Left lung (tissue), 10 donors: ENCODE data around the gene PLCL1. TPM values are rescaled to one million over a fixed set of nuclear protein-coding genes. Genes with fewer than 3 reads are reported as not detected.

ENCODE experiments used
- ATAC-seq: fragments of 200-7000 bp; cut with Tn5 transposase; one replicate; pipeline ENCODE4 v1.9.1; 2020; ENCODE audit warnings: moderate library complexity
- DNase-seq, 4 donors: peaks; one replicate each; pipeline ENCODE4 v3.0.0-alpha.2; 2013 to 2020
- H3K27ac ChIP-seq, 2 donors: fragments of 200-600 bp; sonication (generic) in 1 of 2; one replicate each; pipeline versions ENCODE4 v1.5.0 to v1.8.0; 2020 to 2021
- H3K27me3 ChIP-seq, 2 donors: fragments of 200-600 bp; sonication (generic) in 1 of 2; one replicate each; pipeline versions ENCODE4 v1.5.0 to v1.8.0; 2020 to 2021
- H3K36me3 ChIP-seq, 2 donors: fragments of 200-600 bp; sonication (generic) in 1 of 2; one replicate each; pipeline versions ENCODE4 v1.5.0 to v1.8.0; 2020 to 2021
- H3K4me1 ChIP-seq, 2 donors: fragments of 200-600 bp; one replicate each; pipeline ENCODE4 v1.8.0; 2021
- H3K4me3 ChIP-seq, 2 donors: fragments of 200-600 bp; sonication (generic) in 1 of 2; one replicate each; pipeline versions ENCODE4 v1.5.0 to v1.8.0; 2020 to 2021; ENCODE audit warnings: mild to moderate bottlenecking in 1 of 2
- H3K9me3 ChIP-seq, 2 donors: fragments of 200-600 bp; sonication (generic) in 1 of 2; one replicate each; pipeline versions ENCODE4 v1.5.0 to v1.8.0; 2020 to 2021
- CTCF ChIP-seq, 2 donors: fragments of 200-600 bp; sonication (generic) in 1 of 2; IDR thresholded peaks; one replicate each; pipeline versions ENCODE4 v1.5.0 to v1.8.0; 2021; ENCODE audit warnings: antibody characterized with exemption in 2 of 2
- intact Hi-C, 2 donors: fragments of 100-400 bp; cut with DNase I; formaldehyde crosslinking; loops; one replicate each; pipeline versions ENCODE4 v1.11.2 to v1.14.2; 2022
- polyA plus RNA-seq, 6 donors: library from polyadenylated mRNA; unstranded; fragments of 120-200 nt; gene quantifications; one replicate each; pipeline ENCODE4 v1.2.1, GENCODE V29; 2013; ENCODE audit not compliant: insufficient read length in 6 of 6
- total RNA-seq, 2 donors: library from RNA; stranded (reverse); fragmentation: NEBNext Ultra II Directional; extraction: Animal tissue kit (Norgen Biotek cat#: 25700); gene quantifications; one replicate each; pipeline ENCODE4 v1.2.1, GENCODE V29; 2021
- donor health status: DM: no; HTN: yes; CAD: no.
- donor health status: DM: no; HTN: no; CAD: no.

The PLCL1 gene
- total and polyA plus RNA-seq, 8 donors = 3.4 to 15.3 (median 10.3) TPM

DNA sequence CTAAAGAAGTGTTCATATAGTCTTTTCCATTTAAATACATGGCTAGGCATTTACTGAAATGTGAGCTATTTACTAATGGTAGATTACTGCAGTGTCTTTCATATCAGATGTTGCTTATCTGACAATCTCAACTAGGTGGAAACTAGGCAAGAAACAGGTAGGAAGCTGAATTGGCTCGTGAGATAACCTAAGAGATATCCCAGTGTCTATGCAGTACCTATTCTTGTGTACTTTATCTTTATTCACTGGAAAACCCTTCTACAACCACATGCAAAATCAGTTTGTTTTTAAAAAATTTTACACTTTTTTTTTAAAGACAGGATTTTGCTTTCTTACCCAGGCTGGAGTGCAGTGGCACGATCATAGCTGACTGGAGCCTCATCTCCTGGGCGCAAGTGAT is 63.8 kb downstream of the PLCL1 start:
- H3K4me1 ChIP-seq = no peaks in the 10 kb centered on the region
- H3K27ac ChIP-seq = no peak overlapping the region
- H3K4me3 ChIP-seq = no peak overlapping the region
- no peak for TF ChIP-seq CTCF (IDR thresholded peaks at IDR 0.05)
- no peak for DNase-seq
- no peaks in the 10 kb centered on the region for H3K27me3 ChIP-seq
- intact Hi-C loops = no loop called here
- no peaks in the 10 kb centered on the region for H3K36me3 ChIP-seq
- ATAC-seq = no peak
- no peaks in the 10 kb centered on the region for H3K9me3 ChIP-seq

DNA sequence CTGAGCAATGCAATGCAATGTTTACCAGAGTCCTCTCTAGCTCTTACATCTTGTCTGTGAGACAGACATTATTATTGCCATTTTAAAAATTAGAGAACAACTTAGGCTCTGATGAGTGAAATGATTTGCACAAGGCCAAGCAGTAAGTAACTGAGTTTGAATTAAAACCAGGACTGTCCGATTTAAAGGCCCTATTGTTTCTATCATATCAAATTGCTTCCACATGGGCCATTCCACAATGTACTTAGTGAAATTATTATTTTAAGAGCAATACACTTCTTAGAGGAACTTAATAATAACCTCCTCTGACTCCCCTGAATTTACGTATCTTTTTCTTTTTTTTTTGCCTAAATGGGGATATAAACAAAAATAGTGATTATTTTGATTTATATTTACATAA is 64.6 kb downstream of the PLCL1 start:
- DNase-seq = no peak
- Histone ChIP-seq H3K9me3 (no peaks in the 10 kb centered on the region), H3K4me3 (no peak overlapping the region), H3K36me3 (no peaks in the 10 kb centered on the region), H3K27ac (no peak overlapping the region), H3K27me3 (no peaks in the 10 kb centered on the region), H3K4me1 (no peaks in the 10 kb centered on the region)
- TF ChIP-seq CTCF (IDR thresholded peaks at IDR 0.05) = no peak
- no peak for ATAC-seq
- intact Hi-C loops = no loop called here

- Histone ChIP-seq H3K9me3 (no peaks in the 10 kb centered on the region), H3K36me3 (no peaks in the 10 kb centered on the region), H3K27me3 (no peaks in the 10 kb centered on the region), H3K4me3 (no peak overlapping the region), H3K27ac (no peak overlapping the region), H3K4me1 (no peaks in the 10 kb centered on the region)
- ATAC-seq = no peak
- TF ChIP-seq CTCF (IDR thresholded peaks at IDR 0.05) = no peak
- DNase-seq = no peak
- intact Hi-C loops = no loop called here
These were observed 65.2 kb downstream of the PLCL1 start for GRCh38 chr2:197869501-197870111.

- Histone ChIP-seq H3K36me3 (no peaks in the 10 kb centered on the region), H3K4me3 (no peak overlapping the region), H3K27me3 (no peaks in the 10 kb centered on the region), H3K27ac (no peak overlapping the region), H3K4me1 (no peaks in the 10 kb centered on the region), H3K9me3 (no peaks in the 10 kb centered on the region)
- DNase-seq (no peak), ATAC-seq (no peak)
- TF ChIP-seq CTCF (IDR thresholded peaks at IDR 0.05) = no peak
- intact Hi-C loops = no loop called here
These were observed 65.7 kb downstream of the PLCL1 start for GRCh38 chr2:197870137-197870536.

DNA sequence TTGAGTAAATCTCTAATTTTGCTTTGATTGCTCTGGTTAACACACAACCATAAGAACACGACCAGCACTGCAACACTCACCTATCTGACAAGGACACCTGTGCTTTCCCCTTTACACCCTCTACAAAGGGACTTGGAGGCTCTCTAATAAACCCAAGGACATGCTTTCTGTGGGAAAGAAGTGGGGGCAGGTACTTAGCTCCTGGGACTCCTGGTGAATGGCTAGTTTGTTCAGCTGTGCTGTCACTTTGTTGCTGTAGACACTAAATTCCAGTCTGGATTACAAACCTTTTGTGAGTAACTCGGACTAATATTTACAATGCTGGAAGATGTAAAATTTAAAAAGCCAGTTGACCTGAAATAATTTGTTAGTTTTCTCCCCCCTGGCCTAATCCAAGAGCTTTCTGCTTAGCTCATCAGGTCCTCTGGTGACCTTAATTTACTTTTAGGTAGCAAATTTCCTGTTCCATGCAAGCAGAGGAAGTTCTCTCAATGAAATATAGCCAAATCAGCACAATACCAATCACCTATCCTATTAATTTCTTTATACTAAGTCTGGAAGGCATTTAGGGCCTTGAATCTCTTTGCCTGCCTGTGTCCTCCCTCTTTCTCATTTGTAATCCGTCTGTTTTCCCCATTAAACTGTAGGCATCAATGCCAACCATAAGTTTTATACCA is 67.5 kb downstream of the PLCL1 start:
- no peaks in the 10 kb centered on the region for H3K27me3 ChIP-seq
- H3K36me3 ChIP-seq = no peaks in the 10 kb centered on the region
- H3K4me3 ChIP-seq = no peak overlapping the region
- H3K4me1 ChIP-seq = no peaks in the 10 kb centered on the region
- TF ChIP-seq CTCF (IDR thresholded peaks at IDR 0.05) = no peak
- intact Hi-C loops = no loop called here
- no peak overlapping the region for H3K27ac ChIP-seq
- DNase-seq (no peak), ATAC-seq (peak; percentile 57)
- no peaks in the 10 kb centered on the region for H3K9me3 ChIP-seq
